Cardiac muscle cell (in vitro differentiated cells and primary cell): ENCODE results near the gene NPAS4. TPM values are rescaled to one million over a fixed set of nuclear protein-coding genes. Genes with fewer than 3 reads are reported as not detected.

ENCODE experiments used
- DNase-seq, 2 donors: peaks; one replicate each; pipeline versions ENCODE4 v3.0.0 to v3.0.0-alpha.2; 2010 to 2017; ENCODE audit warnings: low read depth in 1 of 2, low spot score in 1 of 2
- H3K27ac ChIP-seq: fragments of 200-600 bp; sonication (generic); 2 replicates; pipeline ENCODE4 v1.5.1; 2016
- H3K27me3 ChIP-seq: fragments of 200-600 bp; sonication (generic); 2 replicates; pipeline ENCODE4 v1.6.0; 2016; ENCODE audit warnings: control low read depth
- H3K36me3 ChIP-seq: fragments of 200-600 bp; sonication (generic); 2 replicates; pipeline ENCODE4 v1.5.1; 2016; ENCODE audit warnings: control low read depth
- H3K4me1 ChIP-seq: fragments of 200-600 bp; sonication (generic); 2 replicates; pipeline ENCODE4 v1.8.1; 2017; ENCODE audit warnings: low read depth, mild to moderate bottlenecking, mixed run types
- H3K4me3 ChIP-seq: fragments of 200-600 bp; sonication (generic); 2 replicates; pipeline ENCODE4 v1.5.1; 2016; ENCODE audit warnings: mild to moderate bottlenecking
- H3K9me3 ChIP-seq: fragments of 200-600 bp; sonication (generic); 2 replicates; pipeline ENCODE4 v1.5.1; 2017; ENCODE audit warnings: low read depth, mild to moderate bottlenecking, control low read depth
- polyA plus RNA-seq: library from polyadenylated mRNA; unstranded; fragments of >200 nt; fragmentation: Nextera tagmentation; extraction: Ambion mirVana; gene quantifications from 2 replicates; pipeline ENCODE4 v1.2.1, GENCODE V29; 2016
- total RNA-seq: library from RNA; depleted of rRNA; stranded (reverse); fragments of >200 nt; gene quantifications from 2 replicates; pipeline ENCODE4 v1.2.3, GENCODE V29; 2016
- TF ChIP-seq, protein P1 (sequence below): IDR thresholded peaks from 2 replicates; pipeline ENCODE4 v1.5.1; 2012; ENCODE audit warnings: low read depth, mild to moderate bottlenecking, low read length

Gene NPAS4
- total and polyA plus RNA-seq, 2 experiments from 2014 or later = 1.2 TPM; not detected in 1

GRCh38 chr11:66418986-66419308 lies 1.9 kb upstream of the NPAS4 start:
- Histone ChIP-seq H3K9me3 (no peaks in the 10 kb centered on the region), H3K4me1 (peaks cover 40% of the 10 kb centered on the region), H3K27me3 (peaks cover 23% of the 10 kb centered on the region), H3K36me3 (peaks cover 12% of the 10 kb centered on the region), H3K4me3 (no peak overlapping the region), H3K27ac (no peak overlapping the region)
- no peak for DNase-seq
- TF ChIP-seq, protein P1, sequence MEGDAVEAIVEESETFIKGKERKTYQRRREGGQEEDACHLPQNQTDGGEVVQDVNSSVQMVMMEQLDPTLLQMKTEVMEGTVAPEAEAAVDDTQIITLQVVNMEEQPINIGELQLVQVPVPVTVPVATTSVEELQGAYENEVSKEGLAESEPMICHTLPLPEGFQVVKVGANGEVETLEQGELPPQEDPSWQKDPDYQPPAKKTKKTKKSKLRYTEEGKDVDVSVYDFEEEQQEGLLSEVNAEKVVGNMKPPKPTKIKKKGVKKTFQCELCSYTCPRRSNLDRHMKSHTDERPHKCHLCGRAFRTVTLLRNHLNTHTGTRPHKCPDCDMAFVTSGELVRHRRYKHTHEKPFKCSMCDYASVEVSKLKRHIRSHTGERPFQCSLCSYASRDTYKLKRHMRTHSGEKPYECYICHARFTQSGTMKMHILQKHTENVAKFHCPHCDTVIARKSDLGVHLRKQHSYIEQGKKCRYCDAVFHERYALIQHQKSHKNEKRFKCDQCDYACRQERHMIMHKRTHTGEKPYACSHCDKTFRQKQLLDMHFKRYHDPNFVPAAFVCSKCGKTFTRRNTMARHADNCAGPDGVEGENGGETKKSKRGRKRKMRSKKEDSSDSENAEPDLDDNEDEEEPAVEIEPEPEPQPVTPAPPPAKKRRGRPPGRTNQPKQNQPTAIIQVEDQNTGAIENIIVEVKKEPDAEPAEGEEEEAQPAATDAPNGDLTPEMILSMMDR = no peak

GRCh38 chr11:66419825-66420224 lies 1.0 kb upstream of the NPAS4 start:
- DNase-seq = peak in 1 of 2 donors; percentile 77
- peak overlapping the region; percentile 14 for H3K4me3 ChIP-seq
- H3K27ac ChIP-seq = no peak overlapping the region
- TF ChIP-seq, protein P1 = no peak
- H3K36me3 ChIP-seq = peaks cover 21% of the 10 kb centered on the region
- peaks cover 34% of the 10 kb centered on the region for H3K4me1 ChIP-seq
- peaks cover 23% of the 10 kb centered on the region for H3K27me3 ChIP-seq
- no peaks in the 10 kb centered on the region for H3K9me3 ChIP-seq

DNA sequence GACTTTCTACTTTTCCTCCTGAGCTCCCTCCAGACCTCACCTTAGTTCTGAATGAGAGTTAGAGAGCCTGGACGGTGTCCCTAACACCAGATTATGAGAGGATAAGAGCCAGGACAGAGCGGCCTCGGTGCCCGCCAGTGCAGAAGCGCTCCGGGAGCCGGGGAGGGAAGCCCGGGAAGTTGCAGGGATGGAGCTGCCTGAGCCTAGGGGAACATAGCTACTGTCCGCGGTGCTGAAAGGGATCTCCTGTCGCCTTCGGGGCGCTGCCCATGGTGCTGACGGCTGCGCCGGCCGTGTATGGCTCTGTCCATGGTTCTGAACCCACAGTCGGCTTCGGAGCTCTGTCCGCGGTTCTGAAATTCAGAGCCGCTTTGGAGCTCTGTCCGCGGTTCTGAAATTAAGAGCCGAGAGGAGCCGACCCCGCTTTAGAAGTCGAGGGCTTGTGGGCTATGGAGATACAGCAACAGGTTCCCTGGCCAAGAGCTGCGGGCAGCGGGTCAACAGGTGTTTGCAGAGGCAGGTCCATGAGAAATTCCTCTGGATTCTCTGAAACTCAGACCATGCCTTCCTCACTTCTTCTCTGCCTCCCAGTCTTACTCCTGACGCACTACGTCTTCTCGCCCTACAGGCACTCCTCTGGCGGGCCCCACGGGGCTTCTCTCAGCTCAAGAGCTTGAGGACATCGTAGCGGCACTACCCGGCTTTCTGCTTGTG lies 814 bp downstream of the NPAS4 start:
- Histone ChIP-seq H3K9me3 (no peaks in the 10 kb centered on the region), H3K27ac (no peak overlapping the region), H3K4me1 (peaks cover 34% of the 10 kb centered on the region), H3K36me3 (peaks cover 25% of the 10 kb centered on the region), H3K4me3 (no peak overlapping the region), H3K27me3 (peaks cover 23% of the 10 kb centered on the region)
- DNase-seq = peak; percentile 93 to 97
- TF ChIP-seq, protein P1 = no peak

DNA sequence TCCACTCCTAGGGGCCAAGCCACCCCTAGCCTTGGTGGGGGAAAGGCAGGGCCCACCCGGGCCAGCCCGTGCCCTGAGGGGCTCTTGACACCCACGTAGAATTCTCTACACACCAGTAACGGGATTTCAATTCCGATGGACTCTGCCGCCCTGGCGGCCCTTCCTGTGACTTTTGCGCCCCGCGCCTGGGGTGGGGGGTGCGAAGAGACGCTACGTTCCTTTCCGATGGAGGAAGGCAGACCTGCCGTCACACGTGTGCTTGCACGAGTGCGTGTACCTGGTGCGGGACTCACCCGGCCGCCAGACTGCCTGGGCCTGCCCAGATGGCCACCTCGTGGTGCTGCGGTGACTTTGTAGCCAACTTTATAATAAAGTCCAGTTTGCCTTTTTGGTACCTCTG lies 5.5 kb downstream of the NPAS4 start:
- Histone ChIP-seq H3K4me3 (no peak overlapping the region), H3K4me1 (no peaks in the 10 kb centered on the region), H3K27me3 (peaks cover 1% of the 10 kb centered on the region), H3K27ac (no peak overlapping the region), H3K9me3 (no peaks in the 10 kb centered on the region), H3K36me3 (peaks cover 25% of the 10 kb centered on the region)
- no peak for DNase-seq
- TF ChIP-seq, protein P1 = no peak

DNA sequence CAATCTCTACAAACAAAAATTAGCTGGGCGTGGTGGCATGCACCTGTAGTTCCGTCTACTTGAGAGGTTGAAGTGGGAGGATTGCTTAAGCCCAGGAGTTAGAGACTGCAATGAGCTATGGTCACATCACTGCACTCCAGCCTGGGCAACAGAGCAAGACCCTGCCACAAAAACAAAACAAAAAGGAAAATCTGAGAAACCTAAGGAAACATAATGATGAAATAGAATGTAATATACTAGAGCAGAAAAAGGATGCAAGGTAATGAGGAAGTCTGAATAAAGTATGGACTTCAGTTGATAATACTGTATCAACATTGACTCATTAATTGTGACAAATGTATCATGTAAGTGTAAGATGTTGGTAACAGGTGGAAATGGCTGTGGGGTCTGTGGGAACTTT lies 8.1 kb downstream of the NPAS4 start:
- no peak for DNase-seq
- H3K4me3 ChIP-seq = no peak overlapping the region

More for the DNA sequence above, 8.1 kb downstream of the NPAS4 start:
- no peaks in the 10 kb centered on the region for H3K27me3 ChIP-seq
- H3K27ac ChIP-seq = no peak overlapping the region
- H3K36me3 ChIP-seq = peaks cover 13% of the 10 kb centered on the region
- no peaks in the 10 kb centered on the region for H3K4me1 ChIP-seq
- TF ChIP-seq, protein P1 = no peak
- no peaks in the 10 kb centered on the region for H3K9me3 ChIP-seq
